ENCODE measurements around the gene EHHADH. TPM values are rescaled to one million over a fixed set of nuclear protein-coding genes. Genes with fewer than 3 reads are reported as not detected.

Gene EHHADH
- total RNA-seq, 4 donors from 2014 or later, result 1.4 to 3.4 (median 1.7) TPM

- TF ChIP-seq, protein P1, sequence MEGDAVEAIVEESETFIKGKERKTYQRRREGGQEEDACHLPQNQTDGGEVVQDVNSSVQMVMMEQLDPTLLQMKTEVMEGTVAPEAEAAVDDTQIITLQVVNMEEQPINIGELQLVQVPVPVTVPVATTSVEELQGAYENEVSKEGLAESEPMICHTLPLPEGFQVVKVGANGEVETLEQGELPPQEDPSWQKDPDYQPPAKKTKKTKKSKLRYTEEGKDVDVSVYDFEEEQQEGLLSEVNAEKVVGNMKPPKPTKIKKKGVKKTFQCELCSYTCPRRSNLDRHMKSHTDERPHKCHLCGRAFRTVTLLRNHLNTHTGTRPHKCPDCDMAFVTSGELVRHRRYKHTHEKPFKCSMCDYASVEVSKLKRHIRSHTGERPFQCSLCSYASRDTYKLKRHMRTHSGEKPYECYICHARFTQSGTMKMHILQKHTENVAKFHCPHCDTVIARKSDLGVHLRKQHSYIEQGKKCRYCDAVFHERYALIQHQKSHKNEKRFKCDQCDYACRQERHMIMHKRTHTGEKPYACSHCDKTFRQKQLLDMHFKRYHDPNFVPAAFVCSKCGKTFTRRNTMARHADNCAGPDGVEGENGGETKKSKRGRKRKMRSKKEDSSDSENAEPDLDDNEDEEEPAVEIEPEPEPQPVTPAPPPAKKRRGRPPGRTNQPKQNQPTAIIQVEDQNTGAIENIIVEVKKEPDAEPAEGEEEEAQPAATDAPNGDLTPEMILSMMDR (IDR thresholded peaks at IDR 0.05 in 4 of 5, conservative IDR thresholded peaks at IDR 0.05 in 1 of 5), result no peak
- TF ChIP-seq POLR2A (IDR thresholded peaks at IDR 0.05), result no peak
- intact Hi-C loops (cut with DNase I; ENCODE audit: low total_unique reads), result no loop called here
- H3K36me3 ChIP-seq, result no peaks in the 10 kb centered on the region
- DNase-seq (no peak), ATAC-seq (no peak)
- no peak overlapping the region for H3K27ac ChIP-seq
- no peak overlapping the region for H3K4me3 ChIP-seq
- H3K27me3 ChIP-seq, result no peaks in the 10 kb centered on the region
- in situ Hi-C loops (cut with MboI; ENCODE audit: low sequenced_read_pairs in 4 of 4), result no loop called here
- H3K4me1 ChIP-seq, result no peaks in the 10 kb centered on the region
- H3K9me3 ChIP-seq, result no peaks in the 10 kb centered on the region
Measured at GRCh38 chr3:185225523-185225922, 28.3 kb downstream of the EHHADH start.

DNA sequence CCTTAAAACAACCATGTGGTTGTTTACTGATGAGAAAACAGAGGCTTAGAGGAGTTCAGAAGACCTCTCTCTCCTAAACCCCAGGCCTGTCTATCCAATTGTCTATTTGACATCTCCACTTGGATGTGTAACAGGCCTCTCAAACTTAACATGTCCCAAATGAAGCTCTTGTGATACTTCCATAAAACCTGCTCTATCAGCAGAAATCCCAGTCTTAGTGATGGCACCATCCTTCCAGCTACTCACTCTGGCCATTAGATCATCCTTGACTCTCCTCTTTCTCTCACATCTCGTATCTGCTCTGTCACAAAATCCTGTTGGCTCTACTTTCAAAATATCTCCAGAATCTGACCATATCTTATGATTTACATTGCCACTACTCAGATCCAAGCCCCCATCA, 28.8 kb downstream of the EHHADH start:
- H3K4me3 ChIP-seq, result no peak overlapping the region
- H3K27me3 ChIP-seq, result no peaks in the 10 kb centered on the region
- no peaks in the 10 kb centered on the region for H3K9me3 ChIP-seq
- in situ Hi-C loops (cut with MboI; ENCODE audit: low sequenced_read_pairs in 4 of 4), result no loop called here
- ATAC-seq, result no peak
- no peak overlapping the region for H3K27ac ChIP-seq
- no peak for DNase-seq
- no peak for TF ChIP-seq POLR2A (IDR thresholded peaks at IDR 0.05)
- TF ChIP-seq, protein P1 (IDR thresholded peaks at IDR 0.05 in 4 of 5, conservative IDR thresholded peaks at IDR 0.05 in 1 of 5), result no peak
- no peaks in the 10 kb centered on the region for H3K36me3 ChIP-seq
- intact Hi-C loops (cut with DNase I; ENCODE audit: low total_unique reads), result no loop called here
- no peaks in the 10 kb centered on the region for H3K4me1 ChIP-seq

- TF ChIP-seq, protein P1 (IDR thresholded peaks at IDR 0.05 in 4 of 5, conservative IDR thresholded peaks at IDR 0.05 in 1 of 5), result no peak
- no peak for TF ChIP-seq POLR2A (IDR thresholded peaks at IDR 0.05)
- no peak overlapping the region for H3K27ac ChIP-seq
- intact Hi-C loops (cut with DNase I; ENCODE audit: low total_unique reads), result no loop called here
- peaks cover 0 to 1% of the 10 kb centered on the region in 2 donors for H3K4me1 ChIP-seq
- ATAC-seq (no peak), DNase-seq (no peak)
- in situ Hi-C loops (cut with MboI; ENCODE audit: low sequenced_read_pairs in 4 of 4), result no loop called here
- no peaks in the 10 kb centered on the region for H3K9me3 ChIP-seq
- no peaks in the 10 kb centered on the region for H3K36me3 ChIP-seq
- no peaks in the 10 kb centered on the region for H3K27me3 ChIP-seq
- H3K4me3 ChIP-seq, result no peak overlapping the region
Measured at GRCh38 chr3:185221203-185221602, 32.6 kb downstream of the EHHADH start.

DNA sequence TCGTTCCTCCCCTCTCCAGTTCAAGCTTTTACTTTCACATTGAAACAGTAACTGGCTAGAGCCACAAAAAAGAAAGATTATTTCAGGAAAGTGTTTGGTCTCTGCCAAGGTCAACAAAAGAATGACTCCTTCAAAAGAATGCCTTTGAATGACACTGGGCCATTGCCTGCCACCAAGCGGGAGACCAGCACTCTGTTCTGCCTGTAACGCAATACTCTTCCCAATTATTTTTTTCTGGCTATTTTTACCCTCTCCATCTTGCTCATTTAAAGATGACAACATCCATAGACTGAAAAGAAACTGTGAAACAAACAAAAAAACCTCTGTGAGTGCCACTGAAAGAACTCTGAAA, 37.3 kb downstream of the EHHADH start:
- no peak for TF ChIP-seq POLR2A (IDR thresholded peaks at IDR 0.05)
- TF ChIP-seq, protein P1 (IDR thresholded peaks at IDR 0.05 in 4 of 5, conservative IDR thresholded peaks at IDR 0.05 in 1 of 5), result no peak
- DNase-seq (no peak), ATAC-seq (no peak)
- intact Hi-C loops (cut with DNase I; ENCODE audit: low total_unique reads), result no loop called here
- Histone ChIP-seq H3K36me3 (no peaks in the 10 kb centered on the region), H3K4me3 (peak overlapping the region in 3 of 4 donors; percentile 9 to 25 (median 11)), H3K27ac (peak overlapping the region in 1 of 4 donors; percentile 10), H3K27me3 (no peaks in the 10 kb centered on the region), H3K9me3 (no peaks in the 10 kb centered on the region), H3K4me1 (peaks cover 0 to 3% of the 10 kb centered on the region in 2 donors)
- in situ Hi-C loops (cut with MboI; ENCODE audit: low sequenced_read_pairs in 4 of 4), result no loop called here
